Measurements from ENCODE around the gene IGF2BP3. TPM values are rescaled to one million over a fixed set of nuclear protein-coding genes. Genes with fewer than 3 reads are reported as not detected.

The IGF2BP3 gene
- polyA plus RNA-seq, 1 donor (not counting 4 experiments of a cell fraction or from before 2014, with no cell fraction given) = 22.3 TPM

GRCh38 chr7:23477157-23477499 is 6.8 kb upstream of the IGF2BP3 start:
- FAIRE-seq = no peak
- H3K4me2 ChIP-seq (ENCODE audit: control insufficient read depth, extremely low read depth, insufficient read depth, low read depth, low read length) = no peak overlapping the region
- TF ChIP-seq, protein P1, sequence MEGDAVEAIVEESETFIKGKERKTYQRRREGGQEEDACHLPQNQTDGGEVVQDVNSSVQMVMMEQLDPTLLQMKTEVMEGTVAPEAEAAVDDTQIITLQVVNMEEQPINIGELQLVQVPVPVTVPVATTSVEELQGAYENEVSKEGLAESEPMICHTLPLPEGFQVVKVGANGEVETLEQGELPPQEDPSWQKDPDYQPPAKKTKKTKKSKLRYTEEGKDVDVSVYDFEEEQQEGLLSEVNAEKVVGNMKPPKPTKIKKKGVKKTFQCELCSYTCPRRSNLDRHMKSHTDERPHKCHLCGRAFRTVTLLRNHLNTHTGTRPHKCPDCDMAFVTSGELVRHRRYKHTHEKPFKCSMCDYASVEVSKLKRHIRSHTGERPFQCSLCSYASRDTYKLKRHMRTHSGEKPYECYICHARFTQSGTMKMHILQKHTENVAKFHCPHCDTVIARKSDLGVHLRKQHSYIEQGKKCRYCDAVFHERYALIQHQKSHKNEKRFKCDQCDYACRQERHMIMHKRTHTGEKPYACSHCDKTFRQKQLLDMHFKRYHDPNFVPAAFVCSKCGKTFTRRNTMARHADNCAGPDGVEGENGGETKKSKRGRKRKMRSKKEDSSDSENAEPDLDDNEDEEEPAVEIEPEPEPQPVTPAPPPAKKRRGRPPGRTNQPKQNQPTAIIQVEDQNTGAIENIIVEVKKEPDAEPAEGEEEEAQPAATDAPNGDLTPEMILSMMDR (optimal IDR thresholded peaks at IDR 0.05 in 1 of 3, IDR thresholded peaks at IDR 0.05 in 1 of 3, conservative IDR thresholded peaks at IDR 0.05 in 1 of 3; ENCODE audit: extremely low read depth in 1 of 3, insufficient read depth in 2 of 3, low read length in 3 of 3) = no peak
- no peak for TF ChIP-seq EZH2 (IDR thresholded peaks at IDR 0.05; ENCODE audit: low read length)

GRCh38 chr7:23476286-23477156 is 6.2 kb upstream of the IGF2BP3 start:
- no peak overlapping the region for H3K27ac ChIP-seq (ENCODE audit: control insufficient read depth, insufficient read depth, low read length)
- H3K9ac ChIP-seq (ENCODE audit: control insufficient read depth, extremely low read depth, insufficient read depth, low read length) = no peak overlapping the region
- no peaks in the 10 kb centered on the region for H3K36me3 ChIP-seq (ENCODE audit: control insufficient read depth in 2 of 2, extremely low read depth in 1 of 2, insufficient read depth in 2 of 2, low read length in 2 of 2)
- DNase-seq (ENCODE audit: low read depth, low spot score) = no peak
- TF ChIP-seq, protein P1 (optimal IDR thresholded peaks at IDR 0.05 in 1 of 3, IDR thresholded peaks at IDR 0.05 in 1 of 3, conservative IDR thresholded peaks at IDR 0.05 in 1 of 3; ENCODE audit: extremely low read depth in 1 of 3, insufficient read depth in 2 of 3, low read length in 3 of 3) = no peak
- no peak for TF ChIP-seq EZH2 (IDR thresholded peaks at IDR 0.05; ENCODE audit: low read length)
- peaks cover 46% of the 10 kb centered on the region for H3K27me3 ChIP-seq (ENCODE audit: control insufficient read depth, extremely low read depth, insufficient read depth, low read length)
- FAIRE-seq = no peak
- no peaks in the 10 kb centered on the region for H4K20me1 ChIP-seq (ENCODE audit: control insufficient read depth, extremely low read depth, insufficient read depth, low read length)
- H3K4me2 ChIP-seq (ENCODE audit: control insufficient read depth, extremely low read depth, insufficient read depth, low read depth, low read length) = no peak overlapping the region
- H3K4me3 ChIP-seq (ENCODE audit: control insufficient read depth in 2 of 3, extremely low read depth in 1 of 3, insufficient read depth in 2 of 3, low read depth in 1 of 3, low read length in 3 of 3) = no peak overlapping the region
- no peaks in the 10 kb centered on the region for H3K9me3 ChIP-seq (ENCODE audit: control insufficient read depth, low read depth, low read length)
- dilution Hi-C loops (cut with MboI; ENCODE audit: extremely low pct_ligation_motif_present, low sequenced_read_pairs) = no loop called here
- no peaks in the 10 kb centered on the region for H3K9me1 ChIP-seq (ENCODE audit: control insufficient read depth, extremely low read depth, insufficient read depth, low read length)
- H3K4me1 ChIP-seq (ENCODE audit: control insufficient read depth, extremely low read depth, insufficient read depth, low read length) = peaks cover 13% of the 10 kb centered on the region
- no peaks in the 10 kb centered on the region for H3K79me2 ChIP-seq (ENCODE audit: control insufficient read depth, insufficient read depth, low read length)
- no peak overlapping the region for H2AFZ ChIP-seq (ENCODE audit: control insufficient read depth, low read length)

More at GRCh38 chr7:23477157-23477499, 6.8 kb upstream of the IGF2BP3 start:
- Histone ChIP-seq H3K79me2 (ENCODE audit: control insufficient read depth, insufficient read depth, low read length) (no peaks in the 10 kb centered on the region), H3K27ac (ENCODE audit: control insufficient read depth, insufficient read depth, low read length) (no peak overlapping the region), H4K20me1 (ENCODE audit: control insufficient read depth, extremely low read depth, insufficient read depth, low read length) (no peaks in the 10 kb centered on the region), H2AFZ (ENCODE audit: control insufficient read depth, low read length) (no peak overlapping the region), H3K4me3 (ENCODE audit: control insufficient read depth in 2 of 3, extremely low read depth in 1 of 3, insufficient read depth in 2 of 3, low read depth in 1 of 3, low read length in 3 of 3) (no peak overlapping the region), H3K9me3 (ENCODE audit: control insufficient read depth, low read depth, low read length) (no peaks in the 10 kb centered on the region), H3K9ac (ENCODE audit: control insufficient read depth, extremely low read depth, insufficient read depth, low read length) (no peak overlapping the region), H3K4me1 (ENCODE audit: control insufficient read depth, extremely low read depth, insufficient read depth, low read length) (peaks cover 13% of the 10 kb centered on the region), H3K9me1 (ENCODE audit: control insufficient read depth, extremely low read depth, insufficient read depth, low read length) (no peaks in the 10 kb centered on the region), H3K36me3 (ENCODE audit: control insufficient read depth in 2 of 2, extremely low read depth in 1 of 2, insufficient read depth in 2 of 2, low read length in 2 of 2) (no peaks in the 10 kb centered on the region), H3K27me3 (ENCODE audit: control insufficient read depth, extremely low read depth, insufficient read depth, low read length) (peaks cover 44% of the 10 kb centered on the region)
- no peak for DNase-seq (ENCODE audit: low read depth, low spot score)
- dilution Hi-C loops (cut with MboI; ENCODE audit: extremely low pct_ligation_motif_present, low sequenced_read_pairs) = no loop called here

Data from keratinocyte (primary cell).